HepG2 (cell line): ENCODE measurements around the gene NFX1. TPM values are rescaled to one million over a fixed set of nuclear protein-coding genes. Genes with fewer than 3 reads are reported as not detected.
A peak's percentile ranks its signal among the peaks of the same experiment; 100 is the strongest.

Source experiments
- ASH2L ChIP-seq: fragments of 300-600, 200-600 bp; sonication (generic); IDR thresholded peaks from 2 replicates; pipeline ENCODE4 v1.7.0; 2017; ENCODE audit warnings: low read depth, mild to moderate bottlenecking, moderate library complexity, mixed read lengths, low read length; ENCODE audit not compliant: insufficient read length
- DPF2 ChIP-seq: sonication (generic); formaldehyde crosslinking; IDR thresholded peaks from 2 replicates; pipeline ENCODE4 v1.4.0; 2020; ENCODE audit warnings: mild to moderate bottlenecking, low read depth, missing genetic modification reagents, borderline replicate concordance
- FOSL1 ChIP-seq: sonication (generic); formaldehyde crosslinking; IDR thresholded peaks from 2 replicates; pipeline ENCODE4 v1.9.0; 2021; ENCODE audit warnings: missing genetic modification reagents, borderline replicate concordance
- MBD4 ChIP-seq: IDR thresholded peaks from 2 replicates; pipeline ENCODE4 v1.6.1; 2012; ENCODE audit warnings: low read length, inconsistent platforms, borderline replicate concordance
- POLR2G ChIP-seq: fragments of 200-400 bp; formaldehyde crosslinking; IDR thresholded peaks from 2 replicates; pipeline ENCODE4 v1.6.1; 2018; ENCODE audit warnings: mild to moderate bottlenecking, low read depth, low read length, moderate library complexity
- RAD51 ChIP-seq: fragments of 450-650 bp; IDR thresholded peaks from 2 replicates; pipeline ENCODE4 v1.6.1; 2016; ENCODE audit warnings: borderline replicate concordance
- RARA ChIP-seq: IDR thresholded peaks from 2 replicates; pipeline ENCODE4 v1.6.1; 2016; ENCODE audit warnings: missing genetic modification reagents, missing compliant biosample characterization
- RBM39 ChIP-seq: fragments of 200-400 bp; formaldehyde crosslinking; IDR thresholded peaks from one replicate; pipeline ENCODE4 v1.6.1; 2018; ENCODE audit warnings: antibody characterized with exemption, mild to moderate bottlenecking, low read depth, low read length; ENCODE audit not compliant: poor library complexity, severe bottlenecking
- SALL1 ChIP-seq: sonication (generic); formaldehyde crosslinking; IDR thresholded peaks from 2 replicates; pipeline ENCODE4 v1.8.0; 2022; ENCODE audit warnings: mild to moderate bottlenecking, missing genetic modification reagents
- SNAI1 ChIP-seq: sonication (generic); formaldehyde crosslinking; IDR thresholded peaks from 2 replicates; pipeline ENCODE4 v1.5.0; 2020; ENCODE audit warnings: mild to moderate bottlenecking, missing genetic modification reagents, borderline replicate concordance
- SOX13 ChIP-seq, 3 experiments: fragments of 450-650 bp in 1 of 3; sonication (generic) in 1 of 3; formaldehyde crosslinking in 1 of 3; IDR thresholded peaks in 2 of 3; conservative IDR thresholded peaks in 1 of 3; 2 replicates each; pipeline versions ENCODE4 v1.5.0 to v1.6.1; 2016 to 2020; ENCODE audit warnings: antibody characterized with exemption in 1 of 3, mild to moderate bottlenecking in 1 of 3, missing compliant biosample characterization in 1 of 3, missing genetic modification reagents in 1 of 3, moderate library complexity in 1 of 3
- TBP ChIP-seq: sonication (generic); formaldehyde crosslinking; IDR thresholded peaks from 2 replicates; pipeline ENCODE4 v1.5.0; 2020; ENCODE audit warnings: missing genetic modification reagents
- YEATS4 ChIP-seq: sonication (generic); formaldehyde crosslinking; IDR thresholded peaks from 2 replicates; pipeline ENCODE4 v1.4.0; 2020; ENCODE audit warnings: missing genetic modification reagents, borderline replicate concordance
- ZBTB1 ChIP-seq: sonication (generic); formaldehyde crosslinking; IDR thresholded peaks from 2 replicates; pipeline ENCODE4 v1.4.0; 2020; ENCODE audit warnings: missing genetic modification reagents, borderline replicate concordance
- ZC3H13 ChIP-seq: sonication (generic); formaldehyde crosslinking; IDR thresholded peaks from 2 replicates; pipeline ENCODE4 v1.8.1; 2023; ENCODE audit warnings: mild to moderate bottlenecking, missing genetic modification reagents, moderate library complexity
- ZNF3 ChIP-seq: IDR thresholded peaks from 2 replicates; pipeline ENCODE4 v1.7.0; 2017; ENCODE audit warnings: inconsistent platforms
- ZNF451 ChIP-seq: sonication (generic); formaldehyde crosslinking; IDR thresholded peaks from 2 replicates; pipeline ENCODE4 v1.5.0; 2020; ENCODE audit warnings: mild to moderate bottlenecking, missing genetic modification reagents
- ZNF460 ChIP-seq: sonication (generic); formaldehyde crosslinking; IDR thresholded peaks from 2 replicates; pipeline ENCODE4 v1.5.1; 2020; ENCODE audit warnings: missing genetic modification reagents, mild to moderate bottlenecking, borderline replicate concordance
- ZNF563 ChIP-seq: sonication (generic); formaldehyde crosslinking; IDR thresholded peaks from 2 replicates; pipeline ENCODE4 v1.8.0; 2022; ENCODE audit warnings: mild to moderate bottlenecking, moderate library complexity, missing genetic modification reagents
- ZNF570 ChIP-seq: sonication (generic); formaldehyde crosslinking; IDR thresholded peaks from 2 replicates; pipeline ENCODE4 v1.4.0; 2020; ENCODE audit warnings: mild to moderate bottlenecking, missing genetic modification reagents, borderline replicate concordance
- ZNF720 ChIP-seq: sonication (generic); formaldehyde crosslinking; IDR thresholded peaks from 2 replicates; pipeline ENCODE4 v1.4.0; 2020; ENCODE audit warnings: missing genetic modification reagents
- ZNF724P ChIP-seq: sonication (generic); formaldehyde crosslinking; IDR thresholded peaks from 2 replicates; pipeline ENCODE4 v1.8.0; 2022; ENCODE audit warnings: missing genetic modification reagents, borderline replicate concordance
- ZSCAN29 ChIP-seq: sonication (generic); formaldehyde crosslinking; conservative IDR thresholded peaks from 2 replicates; pipeline ENCODE4 v1.4.0; 2020; ENCODE audit warnings: mild to moderate bottlenecking, missing genetic modification reagents
- polyA plus RNA-seq, 8 experiments: library from polyadenylated mRNA; depleted of rRNA in 3 of 8; stranded (reverse) in 7 of 8; unstranded in 1 of 8; fragments of >200 nt; fragmentation: Illumina TruSeq in 4 of 8; extraction: Trizol in 4 of 8; gene quantifications; 2 replicates each; pipeline versions ENCODE4 v1.2.1 to v1.2.3, GENCODE V29; 2011 to 2016; ENCODE audit warnings: low read depth in 4 of 8, missing spikeins in 1 of 8, mixed read lengths in 1 of 8; ENCODE audit not compliant: insufficient read depth in 1 of 8
- total RNA-seq, 5 experiments: library from RNA; depleted of rRNA; stranded (reverse); fragments of >200 nt; fragmentation: Illumina TruSeq; extraction: Trizol; gene quantifications; 2 replicates each; pipeline ENCODE4 v1.2.3, GENCODE V29; 2016; ENCODE audit warnings: low read depth in 1 of 5
- TF ChIP-seq, protein P1 (sequence below): sonication (generic); formaldehyde crosslinking; IDR thresholded peaks from 2 replicates; pipeline ENCODE4 v1.4.0; 2020; ENCODE audit warnings: mild to moderate bottlenecking, missing genetic modification reagents

Gene NFX1
- total and polyA plus RNA-seq, 2 of the 13 experiments (the other 11 are each of a cell fraction or from before 2014, with no cell fraction given) = 23.9 to 27.5 TPM

DNA sequence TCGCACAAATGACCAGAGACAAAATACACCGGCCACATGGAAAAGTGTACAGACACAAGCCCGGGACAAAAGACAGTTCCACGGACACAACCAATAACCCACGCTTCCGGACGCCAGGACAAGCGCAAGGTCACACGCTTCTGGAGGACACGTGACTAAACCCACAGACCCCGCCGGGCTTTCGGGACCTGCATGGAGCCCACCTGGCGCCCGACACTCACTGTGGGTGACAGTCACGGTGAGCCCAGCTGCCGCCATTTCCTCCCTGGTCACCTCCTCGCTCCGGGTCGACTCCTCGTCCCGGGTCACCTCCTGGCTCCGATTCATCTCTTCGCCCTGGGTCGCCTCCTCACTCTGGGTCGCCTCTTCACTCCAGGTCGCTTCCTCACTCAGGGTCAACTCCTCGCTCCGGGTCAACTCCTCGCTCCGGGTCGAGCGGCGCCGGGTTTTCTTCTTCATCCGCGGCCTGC, 26.3 kb upstream of the NFX1 start (continued):
- TF ChIP-seq ZNF724P (CRISPR knock-in tag) = 0 out of 2 replicates have a peak, but pooled peaks have one; percentile 10
- TF ChIP-seq ZNF3 (CRISPR knock-in tag) = no peak
- no peak for TF ChIP-seq FOSL1 (CRISPR knock-in tag)
- no peak for TF ChIP-seq SNAI1 (CRISPR knock-in tag)
- no peak for TF ChIP-seq RARA (CRISPR knock-in tag)
- TF ChIP-seq ZBTB1 (CRISPR knock-in tag) = no peak
- TF ChIP-seq TBP (CRISPR knock-in tag) = no peak
- TF ChIP-seq ZNF563 = peak; percentile 84
- TF ChIP-seq RAD51 = peak; percentile 44; the same call in 1 of the 2 replicates
- TF ChIP-seq ZNF570 = no peak
- TF ChIP-seq YEATS4 = no peak
- TF ChIP-seq ZNF451 = 0 out of 2 replicates have a peak, but pooled peaks have one; percentile 13
- TF ChIP-seq ZNF720 (CRISPR knock-in tag) = no peak
- TF ChIP-seq RBM39 = peak; percentile 28
- TF ChIP-seq ZNF460 (CRISPR knock-in tag) = no peak
- no peak for TF ChIP-seq DPF2 (CRISPR knock-in tag)
- no peak for TF ChIP-seq SALL1 (CRISPR knock-in tag)
- TF ChIP-seq ZSCAN29 (CRISPR knock-in tag) = peak; percentile 13; the same call in 1 of the 2 replicates
- TF ChIP-seq ASH2L = peak; percentile 64
- TF ChIP-seq, protein P1, sequence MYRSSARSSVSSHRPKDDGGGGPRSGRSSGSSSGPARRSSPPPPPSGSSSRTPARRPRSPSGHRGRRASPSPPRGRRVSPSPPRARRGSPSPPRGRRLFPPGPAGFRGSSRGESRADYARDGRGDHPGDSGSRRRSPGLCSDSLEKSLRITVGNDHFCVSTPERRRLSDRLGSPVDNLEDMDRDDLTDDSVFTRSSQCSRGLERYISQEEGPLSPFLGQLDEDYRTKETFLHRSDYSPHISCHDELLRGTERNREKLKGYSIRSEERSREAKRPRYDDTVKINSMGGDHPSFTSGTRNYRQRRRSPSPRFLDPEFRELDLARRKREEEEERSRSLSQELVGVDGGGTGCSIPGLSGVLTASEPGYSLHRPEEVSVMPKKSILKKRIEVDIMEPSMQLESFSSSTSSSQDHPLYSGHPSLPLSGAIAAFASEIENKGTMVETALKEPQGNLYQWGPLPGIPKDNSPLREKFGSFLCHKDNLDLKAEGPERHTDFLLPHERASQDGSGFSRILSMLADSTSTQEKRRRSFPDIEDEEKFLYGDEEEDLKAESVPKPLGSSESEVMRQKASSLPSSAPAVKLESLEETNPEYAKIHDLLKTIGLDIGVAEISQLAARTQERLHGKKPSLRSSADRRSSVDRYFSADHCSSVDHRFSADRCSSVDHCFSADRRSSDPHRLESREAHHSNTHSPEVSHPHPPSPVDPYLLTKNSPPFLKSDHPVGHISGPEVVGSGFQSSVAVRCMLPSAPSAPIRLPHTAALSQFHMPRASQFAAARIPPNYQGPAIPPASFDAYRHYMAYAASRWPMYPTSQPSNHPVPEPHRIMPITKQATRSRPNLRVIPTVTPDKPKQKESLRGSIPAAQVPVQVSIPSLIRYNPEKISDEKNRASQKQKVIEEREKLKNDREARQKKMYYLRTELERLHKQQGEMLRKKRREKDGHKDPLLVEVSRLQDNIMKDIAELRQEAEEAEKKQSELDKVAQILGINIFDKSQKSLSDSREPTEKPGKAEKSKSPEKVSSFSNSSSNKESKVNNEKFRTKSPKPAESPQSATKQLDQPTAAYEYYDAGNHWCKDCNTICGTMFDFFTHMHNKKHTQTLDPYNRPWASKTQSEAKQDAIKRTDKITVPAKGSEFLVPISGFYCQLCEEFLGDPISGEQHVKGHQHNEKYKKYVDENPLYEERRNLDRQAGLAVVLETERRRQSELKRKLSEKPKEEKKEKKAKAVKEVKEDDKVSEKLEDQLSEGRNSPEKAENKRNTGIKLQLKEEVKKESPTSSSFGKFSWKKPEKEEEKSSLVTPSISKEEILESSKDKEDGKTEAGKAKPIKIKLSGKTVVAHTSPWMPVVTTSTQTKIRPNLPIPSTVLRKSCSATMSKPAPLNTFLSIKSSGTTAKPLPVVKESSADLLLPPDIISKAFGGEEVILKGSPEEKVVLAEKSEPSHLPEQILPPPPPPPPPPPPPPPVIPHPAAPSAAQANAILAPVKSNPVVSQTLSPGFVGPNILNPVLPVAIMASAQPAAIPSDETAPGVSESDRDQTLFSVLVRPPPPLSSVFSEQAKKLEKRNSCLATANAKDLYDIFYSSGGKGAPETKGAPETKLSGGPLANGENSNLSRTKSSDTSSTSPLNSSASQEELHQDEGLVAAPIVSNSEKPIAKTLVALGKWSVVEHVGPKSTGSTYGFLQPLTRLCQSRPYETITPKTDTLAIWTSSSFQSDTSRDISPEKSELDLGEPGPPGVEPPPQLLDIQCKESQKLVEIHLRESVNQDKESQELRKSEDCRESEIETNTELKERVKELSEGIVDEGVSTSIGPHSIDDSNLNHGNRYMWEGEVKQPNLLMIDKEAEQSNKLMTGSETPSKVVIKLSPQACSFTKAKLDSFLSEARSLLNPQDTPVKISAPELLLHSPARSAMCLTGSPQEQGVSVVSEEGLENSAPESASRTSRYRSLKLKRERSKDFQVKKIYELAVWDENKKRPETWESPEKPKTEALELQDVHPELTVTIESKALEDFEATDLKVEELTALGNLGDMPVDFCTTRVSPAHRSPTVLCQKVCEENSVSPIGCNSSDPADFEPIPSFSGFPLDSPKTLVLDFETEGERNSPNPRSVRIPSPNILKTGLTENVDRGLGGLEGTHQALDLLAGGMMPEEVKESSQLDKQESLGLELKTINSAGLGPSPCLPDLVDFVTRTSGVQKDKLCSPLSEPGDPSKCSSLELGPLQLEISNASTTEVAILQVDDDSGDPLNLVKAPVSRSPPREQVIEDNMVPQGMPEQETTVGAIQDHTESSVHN = no peak
- no peak for TF ChIP-seq SOX13 (IDR thresholded peaks at IDR 0.05)
- no peak for TF ChIP-seq SOX13 (CRISPR knock-in tag; conservative IDR thresholded peaks at IDR 0.05 in 1 of 2, IDR thresholded peaks at IDR 0.05 in 1 of 2)
- no peak for TF ChIP-seq MBD4
- TF ChIP-seq POLR2G = no peak
- no peak for TF ChIP-seq ZC3H13 (CRISPR knock-in tag)
